SU-DHL-6 (cell line): ENCODE data around the gene BICC1.

Source experiments
- H2AFZ ChIP-seq: fragments of 200-600 bp; sonication (generic); 2 replicates; pipeline ENCODE4 v1.6.1; 2014; ENCODE audit warnings: low read depth, mild to moderate bottlenecking, moderate library complexity, mixed read lengths, antibody characterized with exemption, low read length; ENCODE audit not compliant: severe bottlenecking
- H3F3A ChIP-seq: fragments of 200-600 bp; shearing (Covaris generic); 2 replicates; pipeline ENCODE4 v1.6.0; 2016; ENCODE audit warnings: antibody characterized with exemption, mild to moderate bottlenecking; ENCODE audit not compliant: insufficient read depth
- H3K27ac ChIP-seq: fragments of 200-600 bp; sonication (generic); 2 replicates; pipeline ENCODE4 v1.5.1; 2016; ENCODE audit warnings: low read depth, mild to moderate bottlenecking, low read length, moderate library complexity, mixed read lengths
- H3K27me3 ChIP-seq: fragments of 200-600 bp; sonication (generic), shearing (Covaris generic); 2 replicates; pipeline ENCODE4 v1.6.0; 2014; ENCODE audit warnings: mild to moderate bottlenecking, low read length
- H3K36me3 ChIP-seq: fragments of 200-600 bp; sonication (generic); 2 replicates; pipeline ENCODE4 v1.6.1; 2014; ENCODE audit warnings: mild to moderate bottlenecking, low read length, mixed read lengths
- H3K4me2 ChIP-seq: fragments of 300-600, 200-600 bp; shearing (Covaris generic), sonication (generic); 2 replicates; pipeline ENCODE4 v1.6.0; 2014; ENCODE audit warnings: low read length, low read depth, mild to moderate bottlenecking; ENCODE audit not compliant: poor library complexity, severe bottlenecking
- H3K4me3 ChIP-seq: fragments of 200-600 bp; sonication (generic); 2 replicates; pipeline ENCODE4 v1.5.1; 2014; ENCODE audit warnings: antibody characterized with exemption, low read length, mild to moderate bottlenecking, mixed read lengths; ENCODE audit not compliant: insufficient read depth, poor library complexity, severe bottlenecking
- H3K79me2 ChIP-seq: fragments of 200-600 bp; sonication (generic); 2 replicates; pipeline ENCODE4 v1.6.1; 2014; ENCODE audit warnings: mild to moderate bottlenecking, low read length, moderate library complexity; ENCODE audit not compliant: insufficient read depth
- H3K9ac ChIP-seq: fragments of 200-600 bp; sonication (generic); 2 replicates; pipeline ENCODE4 v1.7.0; 2014; ENCODE audit warnings: mild to moderate bottlenecking, low read length
- H3K9me2 ChIP-seq: fragments of 200-600 bp; sonication (generic); replicated peaks from 2 replicates; pipeline ENCODE4 v1.6.1; 2014; ENCODE audit warnings: low read length; ENCODE audit not compliant: insufficient read depth
- H3K9me3 ChIP-seq: fragments of 200-600 bp; sonication (generic); 2 replicates; pipeline ENCODE4 v1.6.1; 2014; ENCODE audit warnings: low read length, mixed read lengths; ENCODE audit not compliant: insufficient read depth
- H4K20me1 ChIP-seq: fragments of 200-600 bp; sonication (generic); 2 replicates; pipeline ENCODE4 v1.6.1; 2014; ENCODE audit warnings: low read depth, mild to moderate bottlenecking, antibody characterized with exemption, low read length, moderate library complexity, mixed read lengths
- EZH2phosphoT487 ChIP-seq: fragments of 200-600 bp; sonication (generic), shearing (Covaris generic); conservative IDR thresholded peaks from 2 replicates; pipeline ENCODE4 v1.6.1; 2018; ENCODE audit warnings: mild to moderate bottlenecking, antibody characterized with exemption, low read length, moderate library complexity, mixed read lengths
- TF ChIP-seq, protein P1 (sequence below): fragments of 200-600 bp; sonication (generic); IDR thresholded peaks from one replicate; pipeline ENCODE4 v1.5.1; 2017; ENCODE audit warnings: antibody characterized with exemption, mild to moderate bottlenecking, low read length, moderate library complexity; ENCODE audit not compliant: insufficient read depth, poor library complexity, severe bottlenecking

The BICC1 gene

DNA sequence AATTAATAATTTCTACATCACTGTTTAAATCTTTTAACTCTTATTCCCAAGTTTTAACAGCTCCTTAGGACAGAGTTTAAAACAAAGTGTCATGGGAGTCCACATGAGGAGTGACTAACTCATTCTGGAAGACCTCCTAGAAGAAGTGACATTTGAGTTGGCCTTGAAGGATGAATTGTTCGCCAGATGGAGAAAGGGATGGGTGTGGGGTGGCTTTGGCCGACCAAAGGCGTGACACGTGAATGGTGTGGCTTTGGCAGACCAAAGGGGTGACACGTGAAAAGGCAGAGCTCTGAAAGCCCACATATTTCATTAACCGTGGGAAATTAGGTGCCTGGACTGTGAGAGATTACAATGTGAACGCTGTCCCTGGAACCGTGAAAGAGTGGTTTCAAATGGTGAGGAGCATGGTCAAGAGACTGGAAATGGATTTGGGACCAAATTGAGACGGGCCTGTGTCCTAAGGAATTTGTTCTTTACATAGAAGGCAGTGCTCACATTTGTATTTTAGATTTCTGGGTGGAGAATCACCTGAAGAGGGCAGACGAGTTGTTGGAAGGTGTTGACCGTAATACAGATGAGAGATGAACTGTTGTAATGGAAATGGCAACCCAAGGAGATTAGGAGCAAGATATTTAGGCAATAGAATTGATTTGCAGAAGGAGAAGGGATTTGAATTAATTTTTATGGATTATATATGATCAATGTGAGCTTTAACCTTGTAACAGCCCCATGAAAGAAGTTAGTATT, 228.1 kb downstream of the BICC1 start:
- no peak overlapping the region for H3K27ac ChIP-seq

DNA sequence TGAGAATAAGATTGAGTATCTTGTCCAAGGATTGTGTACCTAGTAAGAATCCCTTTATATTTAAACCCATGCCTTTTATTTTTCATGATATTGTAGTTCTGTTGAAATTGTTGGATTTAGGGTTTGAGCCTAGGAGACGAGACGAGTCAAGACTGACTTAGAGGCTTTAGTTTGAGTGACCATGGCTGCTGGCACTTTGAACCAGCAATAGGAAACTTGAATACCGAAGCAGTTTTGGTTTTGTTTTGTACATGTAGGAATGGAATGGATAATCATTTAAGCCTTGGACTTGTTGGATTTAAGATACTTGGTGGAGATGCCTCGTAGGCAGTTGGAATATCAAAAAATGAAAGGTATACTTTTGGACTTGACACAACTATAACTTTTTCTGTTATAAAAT, 229.0 kb downstream of the BICC1 start:
- no peaks in the 10 kb centered on the region for H3K9me3 ChIP-seq
- H3K27me3 ChIP-seq, result no peaks in the 10 kb centered on the region
- no peak for TF ChIP-seq EZH2phosphoT487
- TF ChIP-seq, protein P1, sequence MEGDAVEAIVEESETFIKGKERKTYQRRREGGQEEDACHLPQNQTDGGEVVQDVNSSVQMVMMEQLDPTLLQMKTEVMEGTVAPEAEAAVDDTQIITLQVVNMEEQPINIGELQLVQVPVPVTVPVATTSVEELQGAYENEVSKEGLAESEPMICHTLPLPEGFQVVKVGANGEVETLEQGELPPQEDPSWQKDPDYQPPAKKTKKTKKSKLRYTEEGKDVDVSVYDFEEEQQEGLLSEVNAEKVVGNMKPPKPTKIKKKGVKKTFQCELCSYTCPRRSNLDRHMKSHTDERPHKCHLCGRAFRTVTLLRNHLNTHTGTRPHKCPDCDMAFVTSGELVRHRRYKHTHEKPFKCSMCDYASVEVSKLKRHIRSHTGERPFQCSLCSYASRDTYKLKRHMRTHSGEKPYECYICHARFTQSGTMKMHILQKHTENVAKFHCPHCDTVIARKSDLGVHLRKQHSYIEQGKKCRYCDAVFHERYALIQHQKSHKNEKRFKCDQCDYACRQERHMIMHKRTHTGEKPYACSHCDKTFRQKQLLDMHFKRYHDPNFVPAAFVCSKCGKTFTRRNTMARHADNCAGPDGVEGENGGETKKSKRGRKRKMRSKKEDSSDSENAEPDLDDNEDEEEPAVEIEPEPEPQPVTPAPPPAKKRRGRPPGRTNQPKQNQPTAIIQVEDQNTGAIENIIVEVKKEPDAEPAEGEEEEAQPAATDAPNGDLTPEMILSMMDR, result no peak
- H4K20me1 ChIP-seq, result no peaks in the 10 kb centered on the region
- H3K79me2 ChIP-seq, result no peaks in the 10 kb centered on the region
- H3K4me2 ChIP-seq, result no peak overlapping the region
- no peaks in the 10 kb centered on the region for H3K9me2 ChIP-seq
- no peaks in the 10 kb centered on the region for H3K36me3 ChIP-seq
- no peak overlapping the region for H3K4me3 ChIP-seq
- no peak overlapping the region for H2AFZ ChIP-seq
- H3F3A ChIP-seq, result no peaks in the 10 kb centered on the region
- H3K9ac ChIP-seq, result no peak overlapping the region
- no peak overlapping the region for H3K27ac ChIP-seq

More for the DNA sequence above, 228.1 kb downstream of the BICC1 start:
- Histone ChIP-seq H3K9me3 (no peaks in the 10 kb centered on the region), H3K9me2 (no peaks in the 10 kb centered on the region), H4K20me1 (no peaks in the 10 kb centered on the region), H3K79me2 (no peaks in the 10 kb centered on the region), H3F3A (no peaks in the 10 kb centered on the region), H3K36me3 (no peaks in the 10 kb centered on the region), H2AFZ (no peak overlapping the region), H3K4me2 (no peak overlapping the region), H3K9ac (no peak overlapping the region), H3K4me3 (no peak overlapping the region), H3K27me3 (no peaks in the 10 kb centered on the region)
- TF ChIP-seq, protein P1, result no peak

DNA sequence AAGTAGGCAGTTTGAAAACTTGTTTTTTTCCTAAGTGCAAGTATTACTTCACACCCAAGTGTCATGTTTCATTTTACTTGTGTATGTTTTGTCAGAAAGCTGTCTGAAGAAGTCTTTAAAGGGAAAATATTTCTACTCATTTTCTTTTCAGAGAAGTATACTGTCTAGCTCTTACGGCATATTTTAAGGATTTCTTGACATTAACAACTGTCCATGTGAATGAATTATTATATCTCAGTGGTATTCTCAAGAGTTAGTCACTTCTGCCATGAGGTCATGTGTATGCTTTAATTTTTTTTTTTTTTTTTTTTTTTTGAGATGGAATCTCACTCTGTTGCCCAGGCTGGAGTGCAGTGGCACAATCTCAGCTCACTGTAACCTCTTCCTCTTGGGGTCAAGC, 229.5 kb downstream of the BICC1 start:
- Histone ChIP-seq H3K27ac (no peak overlapping the region), H3K9ac (no peak overlapping the region), H3K4me2 (no peak overlapping the region), H3K9me3 (no peaks in the 10 kb centered on the region), H2AFZ (no peak overlapping the region), H3K79me2 (no peaks in the 10 kb centered on the region), H3K9me2 (no peaks in the 10 kb centered on the region), H3K27me3 (no peaks in the 10 kb centered on the region), H3K4me3 (no peak overlapping the region), H4K20me1 (no peaks in the 10 kb centered on the region), H3K36me3 (no peaks in the 10 kb centered on the region), H3F3A (no peaks in the 10 kb centered on the region)
- TF ChIP-seq, protein P1, result no peak
- TF ChIP-seq EZH2phosphoT487, result no peak
